ENCODE results near the gene TBC1D25.

TBC1D25 gene

DNA sequence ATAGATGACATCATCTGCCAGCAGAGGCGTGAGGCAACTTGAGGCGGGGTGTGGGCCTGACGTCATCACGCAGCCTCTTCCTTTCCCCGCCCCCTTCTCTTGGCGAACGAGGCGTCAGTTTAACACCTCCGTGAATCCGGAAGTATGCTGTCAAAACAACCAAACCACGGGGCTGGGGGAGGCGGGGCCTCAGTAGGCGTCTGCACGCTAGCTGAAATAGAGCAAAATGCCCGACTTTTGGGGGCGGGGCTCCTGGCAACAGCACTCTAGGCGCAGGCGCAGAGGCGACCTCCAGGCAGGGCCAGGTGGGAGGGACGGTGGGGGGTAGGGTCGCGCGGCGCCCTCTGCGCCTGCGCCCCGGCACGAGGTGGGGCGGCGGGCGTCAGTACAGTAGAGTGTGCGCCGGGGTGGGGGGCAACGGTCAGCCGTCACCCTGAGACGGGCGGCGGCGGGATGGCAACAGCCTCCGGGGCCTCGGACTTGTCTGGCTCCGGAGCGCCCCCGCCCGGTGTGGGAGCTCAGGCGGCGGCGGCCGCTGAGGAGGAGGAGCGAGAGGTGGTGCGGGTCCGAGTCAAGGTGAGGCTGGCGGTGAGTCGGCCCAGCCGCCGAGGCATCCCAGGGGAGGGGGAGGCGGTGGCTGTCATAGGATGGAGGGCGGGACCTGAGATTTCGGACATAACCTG lies at the start of gene TBC1D25:
Gene TBC1D25 (plus strand): TSS at position 370 of the 683 bp plus-strand sequence. CDS start 84 bp downstream, at position 454.
- DNase-seq (ENCODE audit: low read depth): peak; percentile 91

DNA sequence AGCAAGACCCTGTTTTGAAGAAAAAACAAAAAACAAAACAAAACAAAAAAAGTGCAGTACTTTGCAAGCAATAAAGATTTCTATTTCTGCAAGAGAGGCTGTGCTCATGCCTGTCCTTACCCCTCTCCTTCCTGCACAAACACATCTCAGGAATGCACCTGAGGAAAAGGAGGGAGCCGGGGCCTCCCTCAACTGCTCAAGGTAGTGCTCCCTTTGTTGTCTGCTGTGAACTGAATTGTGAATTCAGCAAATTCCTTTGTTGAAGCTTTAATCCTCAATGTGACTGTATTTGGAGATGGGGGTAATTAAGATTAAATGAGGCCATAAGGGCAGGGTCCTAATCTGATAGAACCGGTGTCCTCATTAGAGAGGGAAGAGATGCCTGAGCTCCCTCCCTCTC lies 49.6 kb upstream of the TBC1D25 start:
- no peak for DNase-seq (ENCODE audit: low read depth)

- DNase-seq (ENCODE audit: low read depth): no peak
Observed at GRCh38 chrX:48490661-48491060, 48.9 kb upstream of the TBC1D25 start.

GRCh38 chrX:48491809-48492208 lies 47.7 kb upstream of the TBC1D25 start:
- no peak for DNase-seq (ENCODE audit: low read depth)

DNA sequence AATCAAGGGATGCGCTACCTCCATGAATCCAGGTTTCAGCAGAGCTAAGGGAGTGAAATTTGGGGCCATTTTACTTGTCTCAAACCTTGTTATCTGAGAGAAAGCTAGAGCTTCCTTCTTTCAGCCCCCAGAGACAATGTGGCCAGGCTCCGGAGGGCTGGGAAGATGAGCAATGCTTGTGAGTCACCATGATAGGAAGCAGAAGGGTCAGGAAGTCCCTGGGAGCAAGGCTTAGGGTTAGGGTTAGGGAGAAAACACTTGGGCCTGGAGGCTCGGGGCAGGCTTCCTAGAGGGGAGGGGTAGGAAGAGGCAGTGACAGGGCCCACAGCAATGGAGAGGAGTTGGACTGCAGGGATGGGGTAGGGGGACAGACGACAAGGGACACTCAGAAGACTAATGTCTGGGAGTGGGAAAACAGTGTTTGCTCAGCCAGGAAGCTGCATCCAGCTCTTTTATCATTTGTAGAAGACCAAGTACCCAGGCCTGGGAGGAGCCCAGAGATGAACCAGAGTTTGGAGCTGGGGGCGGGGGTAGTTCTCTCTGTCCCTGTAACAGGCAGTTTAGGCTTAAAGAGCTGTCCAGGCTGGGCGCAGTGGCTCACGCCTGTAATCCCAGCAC lies 47.1 kb upstream of the TBC1D25 start:
- DNase-seq (ENCODE audit: low read depth): no peak

GRCh38 chrX:48493890-48494364 lies 45.6 kb upstream of the TBC1D25 start:
- DNase-seq (ENCODE audit: low read depth): no peak

DNA sequence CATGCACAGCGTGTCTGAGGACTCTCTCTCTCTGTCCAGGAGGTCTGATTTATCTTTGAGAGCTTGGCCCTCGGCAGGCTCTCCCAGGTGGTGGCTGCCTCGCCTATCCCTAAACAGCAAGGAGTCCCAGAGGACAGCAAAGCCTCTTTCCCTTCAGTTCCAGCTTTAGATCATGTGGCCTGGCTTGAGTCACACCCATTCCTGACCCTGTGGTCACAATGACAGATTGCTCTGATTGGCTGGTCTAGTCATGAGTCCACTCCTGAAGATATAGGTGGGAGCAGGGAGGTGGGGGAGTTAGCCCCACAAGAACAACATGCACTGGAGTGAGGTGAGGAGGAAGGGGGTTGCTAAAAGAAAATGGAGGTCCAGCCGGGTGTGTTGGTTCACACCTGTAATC lies 42.9 kb upstream of the TBC1D25 start:
- no peak for DNase-seq (ENCODE audit: low read depth)

DNA sequence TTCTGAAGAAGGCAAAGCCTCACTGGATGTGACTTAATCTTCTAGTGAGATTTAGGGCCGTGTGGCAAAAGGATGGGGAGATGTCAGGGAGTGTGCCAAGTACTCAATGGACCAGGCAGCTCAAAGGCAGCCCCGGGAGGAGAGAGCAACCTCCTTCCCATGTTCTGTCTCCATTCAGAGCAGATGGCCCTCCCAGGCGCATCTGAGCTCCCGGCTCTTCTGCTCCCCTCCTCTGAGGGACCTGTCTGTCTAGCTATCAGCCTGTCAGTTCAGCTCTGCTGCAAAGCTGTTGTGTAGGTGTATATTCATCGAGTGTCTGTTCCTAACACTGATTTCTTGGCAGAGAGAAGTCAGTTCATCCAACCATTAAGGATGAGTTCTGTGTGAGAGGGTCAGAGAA lies 41.6 kb upstream of the TBC1D25 start:
- DNase-seq (ENCODE audit: low read depth): no peak

DNA sequence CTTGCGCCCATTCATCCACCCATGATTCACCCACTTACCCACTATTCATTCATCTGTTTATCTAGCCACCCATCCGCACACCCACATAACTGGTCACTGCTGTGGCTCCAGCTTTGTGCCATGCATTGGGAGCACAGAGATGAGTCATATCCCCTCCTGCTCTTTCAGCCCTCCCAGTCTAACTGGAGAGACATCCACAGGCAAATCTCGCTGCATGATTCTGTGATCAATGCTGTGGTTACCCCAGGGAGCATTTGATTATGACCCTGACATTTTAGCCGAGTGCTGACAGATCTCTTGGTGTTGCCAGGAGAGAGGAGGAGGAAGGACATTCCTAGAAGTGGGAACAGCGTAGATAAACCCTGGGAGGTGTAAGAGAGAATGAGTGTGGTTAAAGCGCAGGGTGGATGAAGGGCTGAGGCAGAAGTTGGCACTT lies 41.1 kb upstream of the TBC1D25 start:
- no peak for DNase-seq (ENCODE audit: low read depth)

DNA sequence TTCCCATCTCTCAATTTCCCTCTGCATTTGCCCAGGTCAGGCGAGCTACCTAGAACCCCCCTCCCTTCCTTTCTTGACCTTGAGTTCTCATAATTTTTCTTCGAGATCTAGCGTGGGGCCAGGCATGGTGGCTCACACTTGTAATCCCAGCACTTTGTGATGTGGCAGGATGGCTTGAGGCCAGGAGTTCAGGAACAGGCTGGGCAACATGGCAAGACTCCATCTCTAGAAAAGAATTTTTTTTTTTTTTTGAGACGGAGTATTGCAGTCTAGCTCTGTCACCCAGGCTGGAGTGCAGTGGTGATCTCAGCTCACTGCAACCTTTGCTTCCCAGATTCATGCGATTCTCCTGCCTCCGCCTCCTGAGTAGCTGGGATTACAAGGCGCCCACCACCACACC lies 35.3 kb upstream of the TBC1D25 start:
- DNase-seq (ENCODE audit: low read depth): no peak

DNA sequence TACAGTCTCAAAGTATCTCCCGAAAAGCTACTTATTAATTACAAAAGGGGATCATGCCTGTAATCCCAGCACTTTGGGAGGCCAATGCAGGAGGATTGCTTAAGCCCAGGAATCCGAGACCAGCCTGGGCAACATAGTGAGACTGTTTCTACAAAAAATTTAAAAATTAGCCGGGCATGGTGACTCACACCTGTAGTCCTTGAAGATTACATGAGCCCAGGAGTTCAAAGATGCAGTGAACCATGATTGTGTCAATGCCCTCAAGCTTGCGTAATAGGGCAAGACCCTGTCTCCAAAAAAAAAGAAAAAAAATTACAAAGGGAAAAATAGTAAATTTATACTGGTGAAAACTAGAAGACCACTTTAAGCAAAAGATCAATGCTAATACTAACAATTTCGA lies 34.0 kb upstream of the TBC1D25 start:
- no peak for DNase-seq (ENCODE audit: low read depth)

DNA sequence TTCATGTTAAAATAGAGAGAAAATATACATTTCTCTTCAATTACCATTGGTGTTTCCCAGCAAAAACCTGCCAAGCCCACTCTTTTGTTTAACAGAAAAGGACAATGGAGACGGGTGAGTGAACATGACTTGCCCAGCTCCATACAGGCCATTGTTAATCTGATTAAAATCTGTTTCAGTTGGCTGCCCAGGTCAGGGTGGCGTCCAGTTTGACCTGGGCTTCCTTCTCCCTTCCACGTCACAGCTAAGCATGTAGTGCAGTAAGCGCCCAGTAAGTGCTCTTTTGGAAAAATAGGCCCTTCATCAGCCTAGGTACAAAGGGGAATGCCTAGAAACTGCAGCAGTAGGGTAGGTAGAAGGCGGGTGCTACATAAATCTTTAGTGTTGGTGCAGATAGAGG lies 32.3 kb upstream of the TBC1D25 start:
- DNase-seq (ENCODE audit: low read depth): no peak

- peak; percentile 66 for DNase-seq (ENCODE audit: low read depth)
Observed at GRCh38 chrX:48508400-48509244, 30.9 kb upstream of the TBC1D25 start, which contains the start of gene PORCN. Gene PORCN, plus strand, starts transcription at chrX:48508992. Its CDS starts 829 bp downstream, at chrX:48509821.

- DNase-seq (ENCODE audit: low read depth): no peak
Observed at GRCh38 chrX:48509245-48509590, 30.3 kb upstream of the TBC1D25 start.

- no peak for DNase-seq (ENCODE audit: low read depth)
Observed at GRCh38 chrX:48509619-48510018, 29.9 kb upstream of the TBC1D25 start.

DNA sequence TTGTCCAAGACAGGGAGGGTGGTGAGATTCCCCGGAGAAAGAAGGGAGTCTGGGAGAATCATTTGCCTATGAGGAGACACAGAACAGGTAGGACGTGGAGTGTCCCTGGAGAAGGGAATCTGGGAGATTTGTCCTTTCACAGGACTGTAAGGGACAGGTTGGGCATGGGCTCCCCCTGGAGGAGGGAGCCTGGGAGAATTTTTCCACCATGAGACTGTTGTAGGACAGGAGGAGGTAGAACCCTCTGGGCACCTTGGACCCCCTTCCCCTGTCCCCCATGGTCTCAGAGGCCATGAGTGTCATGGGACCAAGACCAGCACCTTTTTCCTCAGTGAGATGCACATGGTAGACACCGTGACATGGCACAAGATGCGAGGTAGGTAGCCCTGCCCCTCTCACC lies 28.0 kb upstream of the TBC1D25 start:
- no peak for DNase-seq (ENCODE audit: low read depth)

- no peak for DNase-seq (ENCODE audit: low read depth)
Observed at GRCh38 chrX:48512371-48512935, 27.1 kb upstream of the TBC1D25 start.

DNA sequence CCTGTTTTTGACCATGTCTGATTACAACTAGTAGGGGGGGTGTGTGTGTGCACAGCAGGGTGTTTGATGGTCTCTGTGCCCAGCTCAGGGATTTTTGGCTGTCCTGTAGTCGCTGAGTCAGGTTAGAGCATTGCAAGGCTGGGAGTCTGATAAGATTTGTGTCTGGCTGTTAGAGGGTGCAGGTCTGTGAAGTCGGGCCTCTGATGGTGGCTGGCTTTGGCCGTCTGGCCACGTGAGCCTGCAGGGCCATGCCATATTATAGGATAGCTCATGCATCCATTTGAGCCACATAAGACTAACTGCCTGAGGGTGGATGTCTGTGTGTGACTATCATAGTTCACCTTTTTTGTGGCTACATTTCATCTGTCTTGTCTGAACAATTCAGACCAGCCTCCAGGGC lies 25.8 kb upstream of the TBC1D25 start:
- no peak for DNase-seq (ENCODE audit: low read depth)

DNA sequence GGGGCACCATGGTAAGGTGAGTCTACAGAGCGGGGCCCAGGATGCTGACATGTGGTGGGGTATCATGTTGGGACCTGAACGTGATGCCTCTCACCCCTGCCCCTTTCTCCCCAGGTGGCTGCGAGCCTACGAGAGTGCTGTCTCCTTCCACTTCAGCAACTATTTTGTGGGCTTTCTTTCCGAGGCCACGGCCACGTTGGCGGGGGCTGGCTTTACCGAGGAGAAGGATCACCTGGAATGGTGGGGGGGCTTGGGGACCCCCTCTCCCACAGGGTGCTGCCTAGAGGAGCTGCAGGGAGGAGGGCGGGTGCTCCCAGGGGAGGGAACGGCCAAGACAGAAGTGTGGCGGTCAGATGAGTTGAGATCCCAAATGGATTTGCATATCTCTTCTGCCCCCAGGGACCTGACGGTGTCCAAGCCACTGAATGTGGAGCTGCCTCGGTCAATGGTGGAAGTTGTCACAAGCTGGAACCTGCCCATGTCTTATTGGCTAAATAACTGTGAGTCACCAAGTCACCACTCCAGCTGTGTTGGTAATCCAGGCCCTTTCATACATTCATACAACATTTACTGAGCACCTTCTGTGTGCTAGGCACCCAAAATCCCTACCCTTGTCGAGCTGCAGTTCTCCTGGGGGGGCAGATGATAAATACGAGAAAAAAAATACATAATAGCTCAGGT lies 25.2 kb upstream of the TBC1D25 start:
- DNase-seq (ENCODE audit: low read depth): no peak

GRCh38 chrX:48514868-48515460 lies 24.6 kb upstream of the TBC1D25 start:
- DNase-seq (ENCODE audit: low read depth): no peak

- DNase-seq (ENCODE audit: low read depth): no peak
Observed at GRCh38 chrX:48515842-48516241, 23.7 kb upstream of the TBC1D25 start.

DNA sequence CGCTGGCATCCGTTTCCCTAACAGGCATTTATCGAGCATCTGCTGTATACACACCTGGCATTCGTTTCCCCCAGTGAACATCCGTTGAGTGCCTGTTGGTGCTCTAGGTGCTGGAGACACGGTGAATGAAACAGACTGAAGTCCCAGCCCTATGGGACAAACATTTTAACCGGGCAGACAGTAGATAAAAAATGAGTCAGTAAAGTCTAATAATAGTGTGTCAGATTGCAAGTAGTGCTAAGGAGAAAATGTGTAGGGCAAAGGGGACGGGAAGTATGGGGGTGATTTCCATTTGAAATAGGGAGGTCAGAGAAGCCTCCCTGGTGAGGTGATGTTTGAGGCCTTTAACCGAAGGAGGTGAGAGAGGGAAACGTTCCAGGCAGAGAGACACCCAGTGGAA lies 23.2 kb upstream of the TBC1D25 start:
- DNase-seq (ENCODE audit: low read depth): no peak
